ENCODE measurements around the gene TRMT2A. TPM values are rescaled to one million over a fixed set of nuclear protein-coding genes. Genes with fewer than 3 reads are reported as not detected.

The TRMT2A gene
- 10.7 to 31.0 TPM (median 26.0 TPM) in 5 replicates for total RNA-seq (2022; extraction: Qiagen RNA extraction; ENCODE audit: low read depth)

GRCh38 chr22:20116951-20117632 is at the start of gene TRMT2A:
Gene TRMT2A, minus strand, starts transcription at chr22:20117226. Its CDS starts 320 bp downstream, at chr22:20116906.

GRCh38 chr22:20150381-20151275 is 33.6 kb upstream of the TRMT2A start, which contains the start of gene CCDC188:
Gene CCDC188, minus strand, starts transcription at chr22:20151055. Its CDS starts 69 bp downstream, at chr22:20150986.

GRCh38 chr22:20131597-20131858 is 14.5 kb upstream of the TRMT2A start, which contains the start of gene ZDHHC8:
Gene ZDHHC8, plus strand, starts transcription at chr22:20131804. Its CDS starts 144 bp downstream, at chr22:20131948.

GRCh38 chr22:20115691-20116375 is 1.2 kb downstream of the TRMT2A start, which contains the start of gene RANBP1:
Gene RANBP1, plus strand, starts transcription at chr22:20116104. Its CDS starts 81 bp downstream, at chr22:20116185.

GRCh38 chr22:20079745-20080444 is 37.1 kb downstream of the TRMT2A start, which contains the start of gene DGCR8:
Gene DGCR8, plus strand, starts transcription at chr22:20080241. Its CDS starts 5,723 bp downstream, at chr22:20085964.

Other genes with a start within 250 kb of the TRMT2A start
- gene COMT, start 175.5 kb downstream of the TRMT2A start, total RNA-seq (2022; extraction: Qiagen RNA extraction; ENCODE audit: low read depth): 96.6 to 166 TPM (median 152 TPM) in 5 replicates
- 24.8 to 41.3 TPM (median 38.8 TPM) in 5 replicates for gene TXNRD2, start 175.4 kb downstream of the TRMT2A start, total RNA-seq (2022; extraction: Qiagen RNA extraction; ENCODE audit: low read depth)
- gene ARVCF, start 100.4 kb downstream of the TRMT2A start, total RNA-seq (2022; extraction: Qiagen RNA extraction; ENCODE audit: low read depth): 0.91 to 3.0 TPM (median 2.4 TPM) in 5 replicates
- gene TANGO2, start 96.1 kb downstream of the TRMT2A start, total RNA-seq (2022; extraction: Qiagen RNA extraction; ENCODE audit: low read depth): 13.1 to 16.0 TPM (median 15.6 TPM) in 5 replicates
- 20.4 to 23.2 TPM (median 21.0 TPM) in 5 replicates for gene DGCR8, start 37.0 kb downstream of the TRMT2A start, total RNA-seq (2022; extraction: Qiagen RNA extraction; ENCODE audit: low read depth)
- gene RANBP1, start 1.1 kb downstream of the TRMT2A start, total RNA-seq (2022; extraction: Qiagen RNA extraction; ENCODE audit: low read depth): 280 to 330 TPM (median 293 TPM) in 5 replicates
- gene ZDHHC8, start 14.6 kb upstream of the TRMT2A start, total RNA-seq (2022; extraction: Qiagen RNA extraction; ENCODE audit: low read depth): 14.8 to 39.3 TPM (median 32.8 TPM) in 5 replicates
- not detected in 5 replicates for gene CCDC188, start 33.8 kb upstream of the TRMT2A start, total RNA-seq (2022; extraction: Qiagen RNA extraction; ENCODE audit: low read depth)
- 5.4 to 14.5 TPM (median 13.8 TPM) in 5 replicates for gene RTN4R, start 151.1 kb upstream of the TRMT2A start, total RNA-seq (2022; extraction: Qiagen RNA extraction; ENCODE audit: low read depth)
- gene DGCR6L, start 202.8 kb upstream of the TRMT2A start, total RNA-seq (2022; extraction: Qiagen RNA extraction; ENCODE audit: low read depth): 22.6 to 46.3 TPM (median 41.0 TPM) in 5 replicates

All from A549 treated with ZK216348 at 1 μM for 4 hours (cell line).